ENCODE data around the gene INAVA.

- no peak for TF ChIP-seq CTCF (IDR thresholded peaks at IDR 0.05)
- TF ChIP-seq EZH2 (IDR thresholded peaks at IDR 0.05): no peak
Observed at GRCh38 chr1:200877010-200877409, 17.7 kb upstream of the INAVA start.

All from neural progenitor cell (in vitro differentiated cells).